NCI-H226 (cell line): ENCODE measurements around the gene PYGB.
A peak's percentile ranks its signal among the peaks of the same experiment; 100 is the strongest.

Experiments
- DNase-seq: peaks from one replicate; pipeline ENCODE4 v3.0.0-alpha.2; 2015

PYGB gene

DNA sequence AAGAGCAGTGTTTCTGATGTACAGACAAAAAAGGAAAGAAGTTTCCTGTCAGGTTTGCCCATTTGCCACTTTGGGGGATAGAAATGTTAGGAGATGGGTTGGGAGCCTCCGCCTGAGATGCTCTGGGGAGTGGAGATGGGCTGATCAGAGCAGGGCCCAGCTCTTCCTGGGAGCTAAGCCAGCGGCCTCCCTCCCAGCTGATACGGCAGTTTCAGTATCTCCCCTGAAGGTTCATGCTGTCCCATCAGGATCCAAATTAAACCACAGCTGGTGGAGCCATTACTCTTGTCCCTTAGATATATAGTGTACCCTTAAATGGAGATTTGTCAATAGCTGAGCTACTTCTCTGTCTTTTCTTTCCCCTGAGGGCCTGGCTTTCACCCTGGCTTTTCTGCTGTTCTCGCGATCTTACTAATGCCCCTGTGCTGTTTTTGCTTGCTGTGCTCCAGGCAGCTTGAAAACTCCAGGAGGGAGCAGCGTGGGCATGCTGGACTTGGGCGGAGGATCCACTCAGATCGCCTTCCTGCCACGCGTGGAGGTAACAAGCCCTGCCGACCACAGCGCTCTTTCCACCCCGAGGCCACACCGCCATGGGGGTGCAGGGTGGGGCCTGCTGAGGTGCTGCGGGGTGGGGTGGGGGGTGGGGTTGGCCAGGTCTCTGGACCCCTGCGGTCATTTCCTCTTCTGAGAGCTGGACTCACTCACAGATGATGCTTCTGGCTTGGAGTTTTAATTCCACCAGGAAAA is 31.5 kb upstream of the PYGB start:
- DNase-seq = no peak

DNA sequence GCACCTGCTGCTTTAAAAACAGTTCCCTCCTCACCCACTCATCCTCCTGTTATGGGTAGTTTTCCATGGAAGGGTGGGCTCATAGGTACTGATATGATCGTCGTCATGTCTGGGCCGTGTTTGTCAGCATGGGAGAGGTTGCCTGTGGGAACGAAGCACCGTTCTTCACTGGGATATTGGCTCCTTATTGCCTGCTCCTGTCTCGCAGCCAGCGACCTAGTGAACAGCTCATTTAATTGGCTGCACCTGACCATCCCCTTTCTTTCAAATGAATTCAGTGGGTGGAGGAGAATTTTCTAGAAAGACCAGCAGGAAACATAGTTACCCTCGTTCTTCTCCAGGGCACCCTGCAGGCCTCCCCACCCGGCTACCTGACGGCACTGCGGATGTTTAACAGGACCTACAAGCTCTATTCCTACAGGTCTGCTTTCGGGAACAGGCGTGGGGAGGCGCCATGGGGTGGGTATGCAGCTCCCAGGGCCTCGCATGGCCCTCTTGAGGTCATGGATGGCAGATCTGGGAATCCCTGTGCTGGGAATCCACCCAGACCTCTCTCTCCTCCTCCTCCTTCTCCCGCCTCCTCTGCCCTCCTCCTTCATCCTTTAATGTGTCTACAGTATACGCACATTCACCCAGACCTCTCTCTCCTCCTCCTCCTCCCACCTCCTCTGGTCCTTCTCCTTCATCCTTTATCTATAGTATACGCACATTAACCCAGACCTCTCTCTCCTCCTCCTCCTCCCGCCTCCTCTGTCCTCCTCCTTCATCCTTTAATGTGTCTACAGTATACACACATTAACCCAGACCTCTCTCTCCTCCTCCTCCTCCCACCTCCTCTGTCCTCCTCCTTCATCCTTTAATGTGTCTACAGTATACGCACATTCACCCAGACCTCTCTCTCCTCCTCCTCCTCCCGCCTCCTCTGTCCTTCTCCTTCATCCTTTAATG is 30.4 kb upstream of the PYGB start:
- DNase-seq = no peak

DNA sequence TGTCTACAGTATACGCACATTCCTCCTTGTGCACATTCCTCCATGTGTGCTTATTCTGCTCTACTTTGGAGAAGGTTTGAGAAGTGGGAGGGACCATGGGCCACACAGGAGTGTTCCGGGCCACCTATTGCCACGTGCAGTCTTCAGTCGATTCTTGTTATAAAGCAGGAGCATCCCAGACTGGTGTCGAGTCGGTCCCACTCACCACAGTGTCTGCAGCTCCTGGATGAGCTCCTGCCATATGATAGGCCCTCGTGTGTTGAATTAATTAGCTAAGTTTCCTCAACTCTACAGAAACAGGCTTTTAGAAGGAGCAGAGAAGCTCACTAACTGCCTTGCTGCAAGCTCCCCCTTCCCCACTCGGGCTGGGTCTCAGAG is 29.8 kb upstream of the PYGB start:
- no peak for DNase-seq

DNA sequence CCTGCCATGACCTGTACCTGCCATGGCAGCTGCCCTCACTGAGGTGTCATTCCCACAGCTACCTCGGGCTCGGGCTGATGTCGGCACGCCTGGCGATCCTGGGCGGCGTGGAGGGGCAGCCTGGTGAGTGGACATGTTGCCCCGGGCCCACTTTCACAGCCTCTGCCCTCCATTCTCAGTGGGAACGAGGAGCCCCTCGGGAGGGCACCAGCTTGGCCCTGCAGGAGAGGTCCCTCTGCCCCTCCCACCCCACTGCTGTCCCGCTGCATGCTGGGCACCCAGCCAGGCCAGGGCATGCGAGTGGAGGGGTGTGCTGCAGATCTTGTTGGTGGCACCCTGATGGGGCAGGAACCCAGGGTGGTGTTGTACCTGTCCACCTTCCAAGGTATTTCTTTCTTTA is 29.4 kb upstream of the PYGB start:
- no peak for DNase-seq

DNA sequence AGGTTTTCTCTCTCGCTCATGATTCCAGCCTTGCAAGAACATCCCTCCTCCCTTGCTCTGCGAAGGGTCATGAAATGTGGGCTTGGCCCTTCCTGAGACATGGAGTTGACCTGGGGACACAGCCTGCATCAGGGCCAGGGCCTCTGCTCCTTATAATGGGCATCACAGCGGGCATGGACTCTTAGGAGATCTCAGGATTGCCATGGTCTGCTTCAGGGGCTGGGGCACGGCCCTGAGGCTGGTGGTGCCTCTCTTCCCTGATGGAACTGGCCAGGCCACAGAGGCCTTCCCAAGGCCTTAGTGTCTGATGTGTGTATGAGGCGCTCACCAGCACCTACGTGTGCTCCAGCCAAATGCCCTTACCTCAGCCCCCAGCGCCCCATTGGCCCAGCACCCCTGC is 28.5 kb upstream of the PYGB start:
- no peak for DNase-seq

DNA sequence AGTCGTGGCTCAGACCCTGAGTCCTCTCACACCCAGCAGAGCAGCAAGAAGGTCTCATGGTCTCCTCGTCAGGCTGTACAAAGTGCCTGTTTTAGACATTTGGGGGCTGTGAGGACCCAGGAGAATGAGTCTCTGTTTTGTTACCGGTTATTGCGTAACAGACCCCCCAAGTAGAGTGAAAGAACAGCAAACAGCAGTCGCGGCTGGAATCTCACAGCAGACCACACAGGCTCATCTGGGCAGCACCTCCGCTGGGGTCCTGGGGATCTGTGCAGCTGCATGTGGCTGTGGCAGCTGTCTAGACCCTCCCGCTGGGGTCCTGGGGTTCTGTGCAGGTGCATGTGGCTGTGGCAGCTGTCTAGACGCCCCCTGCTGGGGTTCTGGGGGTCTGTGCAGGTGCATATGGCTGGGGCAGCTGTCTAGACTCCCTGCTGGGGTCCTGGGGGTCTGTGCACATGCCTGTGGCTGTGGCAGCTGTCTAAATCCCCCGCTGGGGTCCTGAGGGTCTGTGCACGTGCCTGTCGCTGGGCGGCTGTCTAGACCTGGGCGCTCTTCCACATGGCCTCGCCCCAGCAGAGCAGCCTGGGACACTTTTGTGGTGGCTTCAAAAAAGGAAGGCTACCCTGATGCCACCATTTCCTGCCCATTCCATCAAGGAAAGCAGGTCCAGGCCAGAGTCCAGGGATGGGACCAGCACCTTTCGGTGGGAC is 27.7 kb upstream of the PYGB start:
- no peak for DNase-seq

DNA sequence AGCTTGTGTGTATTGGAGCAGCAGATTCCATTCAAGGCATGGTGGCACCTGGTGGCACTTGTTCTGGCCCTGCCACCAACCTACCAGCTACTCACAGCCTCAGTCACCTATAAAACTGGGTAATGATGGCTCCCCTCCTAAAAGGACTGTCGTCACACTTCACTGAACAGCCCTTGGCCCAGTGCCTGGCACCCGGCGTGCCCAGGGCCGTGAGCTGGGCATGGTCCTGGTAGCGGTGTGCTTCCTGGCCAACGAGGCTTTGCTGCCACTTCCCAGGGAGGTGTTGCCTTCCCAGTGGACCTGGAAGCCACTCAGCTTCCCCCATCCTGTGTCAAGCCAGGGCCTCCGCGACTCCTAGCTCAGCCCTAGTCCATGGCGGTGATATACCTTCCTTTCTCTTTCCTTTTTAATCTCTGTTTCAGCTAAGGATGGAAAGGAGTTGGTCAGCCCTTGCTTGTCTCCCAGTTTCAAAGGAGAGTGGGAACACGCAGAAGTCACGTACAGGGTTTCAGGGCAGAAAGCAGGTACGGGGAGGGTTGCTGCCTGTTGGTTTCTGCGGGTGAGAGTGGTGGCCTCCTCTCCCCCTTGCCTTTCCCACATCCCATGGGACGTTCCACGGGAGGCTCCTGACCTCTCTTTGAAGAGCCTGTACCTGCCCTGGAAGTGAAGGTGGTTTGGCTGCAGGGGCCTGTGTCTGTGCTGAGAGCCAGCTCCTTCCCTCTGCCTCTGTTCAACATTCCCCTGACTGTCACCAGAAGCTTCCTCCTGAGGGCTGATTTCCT is 26.9 kb upstream of the PYGB start:
- no peak for DNase-seq

DNA sequence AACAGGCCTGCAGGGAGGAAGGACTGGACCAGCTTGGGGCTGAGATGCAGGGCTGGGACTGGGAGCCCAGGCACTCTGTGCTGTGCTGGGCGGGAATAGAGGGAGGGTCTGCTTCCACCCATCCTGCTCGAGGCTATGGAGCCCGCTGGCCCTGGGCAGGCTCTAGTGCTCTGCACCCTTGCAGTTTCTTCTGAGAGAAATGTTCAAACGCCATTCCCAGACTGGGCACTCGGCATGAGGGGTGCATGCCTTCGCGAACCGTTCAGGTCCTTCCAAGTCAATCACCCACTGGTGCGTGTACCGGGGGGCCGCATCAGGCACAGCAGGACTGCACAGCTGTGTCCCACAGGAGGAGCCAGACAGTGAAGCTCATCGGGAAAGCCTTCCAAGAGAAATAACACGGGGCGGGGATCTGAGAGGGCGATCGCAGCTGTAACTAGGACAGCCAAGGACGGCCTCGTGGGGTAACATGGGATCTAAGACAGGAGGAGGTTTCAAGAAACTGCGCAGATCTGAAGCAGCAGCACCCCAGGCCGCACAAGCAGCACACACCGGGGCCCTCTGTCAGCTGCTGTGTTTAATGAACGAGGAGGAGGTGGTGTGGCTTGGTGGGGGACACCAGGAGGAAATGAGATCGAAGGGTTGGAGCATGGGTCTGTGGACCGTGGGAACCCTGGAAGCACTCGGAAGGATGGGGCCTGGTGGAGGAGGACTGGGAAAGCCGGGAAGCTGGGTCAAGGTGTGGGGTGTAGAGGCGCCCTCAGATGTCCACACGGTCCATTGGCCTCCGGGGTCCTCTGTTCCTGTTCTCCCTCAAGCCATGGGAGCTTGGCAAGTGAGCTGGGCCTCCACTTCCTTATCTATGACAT is 26.1 kb upstream of the PYGB start:
- DNase-seq = no peak

DNA sequence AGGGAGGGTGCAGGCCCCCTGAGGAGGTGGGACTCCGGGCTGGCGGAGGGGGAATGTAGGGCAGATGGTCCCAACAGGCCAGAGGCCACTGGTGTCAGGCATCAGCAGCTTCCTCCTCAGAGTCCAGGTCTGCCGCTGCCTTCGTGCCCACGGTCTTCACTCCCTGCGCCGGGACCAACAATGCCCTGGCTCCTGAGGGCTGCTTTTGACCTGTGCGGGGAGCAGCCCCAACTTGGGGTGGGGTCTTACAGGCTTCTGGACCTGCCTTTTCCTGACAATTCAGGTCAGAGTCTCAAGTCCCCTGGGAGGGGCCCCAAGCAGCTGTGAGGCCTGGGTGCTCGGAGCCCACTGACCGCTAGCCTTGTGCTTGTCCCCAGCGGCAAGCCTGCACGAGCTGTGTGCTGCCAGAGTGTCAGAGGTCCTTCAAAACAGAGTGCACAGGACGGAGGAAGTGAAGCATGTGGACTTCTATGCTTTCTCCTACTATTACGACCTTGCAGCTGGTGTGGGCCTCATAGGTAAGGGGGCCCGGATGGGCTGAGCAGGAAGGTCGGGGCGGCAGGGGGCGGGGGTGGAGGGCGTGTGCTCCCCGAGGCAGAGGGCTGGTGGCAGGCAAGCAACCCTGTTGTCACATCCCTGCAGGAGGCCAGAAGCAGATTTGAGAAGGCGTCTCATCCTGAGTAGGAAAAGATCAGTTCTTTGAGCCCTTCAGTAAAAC is 25.3 kb upstream of the PYGB start:
- no peak for DNase-seq

DNA sequence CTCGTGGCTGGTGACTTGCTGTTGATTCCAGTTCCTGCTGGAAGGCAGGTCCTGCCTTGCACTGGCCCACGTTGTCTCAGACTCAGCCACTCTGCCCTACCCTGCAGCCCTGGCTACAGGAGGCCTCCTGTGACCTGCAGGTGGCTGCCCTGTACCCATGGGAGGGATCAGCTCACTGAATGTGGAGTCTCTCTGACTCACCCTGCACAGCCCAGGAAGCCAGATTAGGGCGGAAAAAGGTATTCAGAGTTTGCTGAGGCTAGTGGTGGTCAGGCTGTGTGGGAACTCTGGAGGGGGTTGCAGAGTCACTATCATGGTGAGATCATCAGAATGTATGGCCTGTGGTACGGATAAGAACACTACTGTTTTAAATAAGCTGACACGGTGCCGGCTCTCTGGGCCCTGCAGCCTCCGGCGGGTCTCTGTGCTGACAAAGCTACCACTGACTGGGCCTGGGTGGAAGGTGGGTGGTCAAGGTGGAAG is 24.7 kb upstream of the PYGB start:
- DNase-seq = peak; percentile 93

DNA sequence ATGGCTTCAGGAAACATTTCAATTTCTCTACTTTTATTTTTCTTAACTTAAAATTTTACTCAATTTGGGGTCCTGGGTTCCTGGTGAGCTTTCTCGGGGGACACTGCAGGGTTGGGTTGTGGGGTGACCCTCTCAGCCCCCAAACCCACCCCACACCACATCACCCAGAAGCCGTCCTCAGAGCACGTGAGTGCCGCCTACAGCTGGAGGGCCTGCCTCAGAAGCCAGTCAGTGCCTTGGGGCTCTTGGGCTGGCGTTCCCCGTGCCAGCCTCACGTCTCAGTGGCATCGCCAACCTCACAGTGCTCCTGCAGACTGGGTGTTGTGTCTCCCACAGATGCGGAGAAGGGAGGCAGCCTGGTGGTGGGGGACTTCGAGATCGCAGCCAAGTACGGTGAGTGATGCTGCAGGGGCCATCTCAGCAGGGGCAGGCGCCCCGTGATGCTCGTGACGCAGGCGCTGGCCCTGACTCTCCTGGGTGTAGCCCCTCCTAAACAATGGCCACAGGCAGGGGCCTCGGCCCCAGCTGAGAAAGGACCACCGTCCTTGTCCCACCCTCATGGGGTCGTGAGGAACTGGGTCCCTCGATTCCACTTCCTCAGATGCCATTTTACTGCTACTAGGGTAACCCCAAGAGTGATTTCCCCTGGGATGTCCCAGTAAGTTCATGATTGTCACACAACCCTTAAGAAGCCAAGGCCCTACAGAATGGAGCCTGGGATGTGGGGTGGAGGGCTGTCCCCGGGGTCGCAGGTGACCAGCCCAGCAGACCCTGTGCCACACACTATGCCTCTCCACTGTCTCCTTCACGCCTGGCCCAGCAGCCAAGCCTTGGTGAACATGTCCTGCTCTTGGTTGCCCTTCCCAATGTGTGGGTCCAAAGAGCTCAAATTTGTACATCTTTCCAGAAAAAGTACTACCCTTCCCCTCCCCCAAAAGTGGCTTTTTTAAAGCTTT is 23.8 kb upstream of the PYGB start:
- no peak for DNase-seq

DNA sequence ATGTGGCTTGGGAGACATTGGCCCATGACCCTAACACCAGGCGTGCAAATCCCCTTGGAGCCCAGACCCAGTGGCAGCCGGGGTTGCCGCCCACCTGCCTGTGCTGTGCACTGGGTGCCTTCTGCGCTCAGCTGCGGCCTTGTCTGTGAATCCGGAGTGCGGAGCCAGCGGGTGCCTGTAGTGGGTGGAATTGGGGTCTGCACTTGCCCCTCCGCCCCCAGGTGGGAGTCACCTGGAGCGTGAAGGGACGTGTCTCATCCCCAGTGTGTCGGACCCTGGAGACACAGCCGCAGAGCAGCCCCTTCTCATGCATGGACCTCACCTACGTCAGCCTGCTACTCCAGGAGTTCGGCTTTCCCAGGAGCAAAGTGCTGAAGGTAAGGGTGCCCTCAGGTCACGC is 22.9 kb upstream of the PYGB start:
- no peak for DNase-seq

DNA sequence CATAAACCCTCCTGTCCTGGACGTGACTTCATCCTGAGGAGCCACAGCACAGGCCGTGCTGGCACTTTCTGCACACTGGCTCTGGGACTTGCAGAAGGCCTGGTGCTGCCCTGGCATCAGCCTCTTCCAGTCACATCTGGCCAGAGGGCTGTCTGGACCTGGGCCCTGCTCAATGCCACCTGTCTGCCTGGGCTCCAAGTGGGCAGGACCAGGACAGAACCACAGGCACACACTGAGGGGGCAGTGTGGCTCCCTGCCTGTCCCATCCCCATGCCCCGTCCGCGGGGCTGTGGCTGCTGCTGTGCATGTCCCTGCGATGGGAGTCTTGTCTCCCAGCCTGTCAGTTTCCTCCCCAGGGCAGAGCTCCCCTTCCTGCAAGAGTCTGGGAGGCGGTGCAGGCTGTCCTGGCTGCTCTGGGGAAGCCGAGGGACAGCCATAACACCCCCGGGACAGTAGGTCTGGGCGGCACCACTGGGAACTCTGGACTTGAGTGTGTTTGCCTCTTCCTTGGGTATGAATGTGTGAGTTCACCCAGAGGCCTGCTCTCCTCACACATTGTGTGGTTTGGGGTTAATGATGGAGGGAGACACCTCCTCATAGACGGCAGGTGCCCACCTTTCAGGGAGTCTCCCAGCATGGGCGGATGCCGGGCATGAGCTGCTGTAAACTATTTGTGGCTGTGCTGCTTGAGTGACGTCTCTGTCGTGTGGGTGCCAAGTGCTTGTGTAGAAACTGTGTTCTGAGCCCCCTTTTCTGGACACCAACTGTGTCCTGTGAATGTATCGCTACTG is 22.0 kb upstream of the PYGB start:
- DNase-seq = no peak

DNA sequence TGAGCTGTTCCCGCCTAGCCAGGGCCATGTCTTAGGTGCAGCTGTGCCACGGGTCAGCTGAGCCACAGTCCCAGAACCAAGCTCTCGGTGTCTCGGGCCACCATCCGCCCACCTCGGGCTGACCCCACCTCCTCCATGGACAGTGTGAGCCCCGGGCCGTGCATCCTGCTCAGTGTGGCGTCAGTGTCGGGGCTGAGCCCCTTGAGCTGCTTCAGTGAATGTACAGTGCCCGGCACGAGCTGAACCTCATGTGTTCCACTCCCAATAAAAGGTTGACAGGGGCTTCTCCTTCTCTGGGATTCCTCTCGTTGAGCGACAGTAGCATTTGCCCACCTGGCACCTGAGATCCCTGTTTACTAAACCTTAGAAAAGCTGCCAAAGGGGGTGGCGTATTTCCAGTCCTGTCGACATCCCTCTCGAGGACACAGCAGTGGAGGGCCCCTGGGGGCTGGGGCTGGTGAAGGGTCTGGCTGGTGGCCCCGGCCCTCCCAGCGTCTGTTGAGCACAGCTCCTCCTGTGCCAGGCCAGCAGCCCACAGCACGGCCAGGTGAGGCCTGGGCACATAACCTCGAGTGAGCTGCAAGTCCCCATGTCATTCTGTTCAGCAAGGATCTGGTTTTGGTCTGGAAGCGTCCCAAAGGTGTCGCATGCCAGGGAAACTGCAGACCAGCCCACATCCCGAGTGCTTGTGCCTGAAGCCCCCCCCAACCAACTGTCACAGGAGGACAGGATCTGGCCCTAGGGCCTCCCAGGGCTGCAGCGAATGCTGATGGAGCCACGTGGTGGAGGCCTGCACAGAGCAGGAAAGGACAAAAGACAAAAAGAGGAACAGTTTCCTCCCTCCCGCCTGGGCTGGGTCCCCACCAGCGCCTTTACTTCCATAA is 21.2 kb upstream of the PYGB start:
- no peak for DNase-seq

DNA sequence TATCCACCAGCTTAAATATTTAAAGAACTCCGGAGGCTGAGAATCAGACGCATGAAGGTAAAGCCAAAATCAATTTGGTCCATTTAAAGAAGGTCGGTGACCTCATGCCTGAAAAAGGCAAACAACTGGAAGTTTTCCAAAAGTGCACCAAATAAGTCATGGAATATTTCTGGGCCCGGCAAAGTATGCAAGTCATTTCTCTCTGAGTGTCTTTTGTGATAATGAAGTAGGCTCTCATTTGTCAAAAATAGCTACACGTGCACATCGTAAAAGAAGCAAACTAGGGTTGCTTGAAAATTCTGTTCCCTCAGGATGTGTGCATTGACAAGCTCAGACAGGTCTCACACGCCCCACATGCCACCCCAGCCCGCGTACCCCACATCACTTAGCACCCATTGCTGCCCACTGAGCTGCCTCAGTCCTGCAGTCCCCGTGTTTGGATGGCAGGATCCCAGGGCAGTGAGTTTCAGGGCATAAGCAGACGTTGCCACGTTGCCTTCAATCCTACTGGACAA is 20.5 kb upstream of the PYGB start:
- DNase-seq = peak; percentile 52

DNA sequence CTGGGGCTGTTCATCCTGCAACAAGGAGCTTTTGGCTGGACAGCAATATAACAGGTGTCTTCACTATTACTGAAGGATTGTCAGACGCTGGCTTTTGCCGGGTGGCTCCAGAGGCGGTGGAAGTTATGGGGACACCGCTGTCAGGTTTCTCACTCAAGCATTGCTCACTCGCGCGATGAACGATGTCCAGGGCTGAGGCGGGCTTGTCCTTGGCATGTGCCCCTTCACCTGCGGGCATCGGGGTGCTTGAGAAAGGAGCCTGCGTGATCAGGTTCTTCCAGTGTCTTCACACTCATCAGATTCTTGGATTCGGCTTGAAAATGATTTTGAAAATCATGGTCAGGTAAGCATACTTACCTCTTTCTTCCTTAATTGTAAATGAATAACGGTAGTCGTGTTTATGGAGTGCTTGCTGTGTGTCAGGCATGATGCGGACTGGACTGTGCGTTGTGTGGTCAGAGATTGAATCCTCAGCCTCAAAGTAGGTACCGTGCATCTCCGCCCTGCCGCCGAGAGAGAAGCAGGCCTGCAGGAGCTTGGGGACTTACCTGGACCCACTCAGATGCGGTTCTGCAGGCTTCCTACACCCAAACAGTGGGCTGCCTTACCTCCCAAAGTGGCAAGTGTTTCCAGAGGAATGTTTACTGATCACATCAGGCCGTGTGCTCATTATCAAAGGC is 18.3 kb upstream of the PYGB start:
- DNase-seq = no peak
